HUDEP-2 (cell line): ENCODE results near the gene PLCXD1.

Experiments
- DNase-seq, 76 experiments: peaks; one replicate each; lab custom pipeline; 2025; ENCODE audit not compliant: unreplicated experiment in 76 of 76; lab: John Stamatoyannopoulos, UW

Gene PLCXD1

GRCh38 chrX:332916-333610, 51.9 kb downstream of the PLCXD1 start:
- DNase-seq: no peak

- DNase-seq: no peak
These were observed 52.6 kb downstream of the PLCXD1 start for GRCh38 chrX:333611-334311.

GRCh38 chrX:334331-334891, 53.2 kb downstream of the PLCXD1 start:
- DNase-seq: no peak

- no peak for DNase-seq
These were observed 54.0 kb downstream of the PLCXD1 start for GRCh38 chrX:334971-335757.

GRCh38 chrX:335758-336155, 54.6 kb downstream of the PLCXD1 start:
- DNase-seq: no peak

- no peak for DNase-seq
These were observed 55.0 kb downstream of the PLCXD1 start for GRCh38 chrX:336227-336626.

GRCh38 chrX:337331-337831, 56.2 kb downstream of the PLCXD1 start:
- no peak for DNase-seq

GRCh38 chrX:338281-338835, 57.2 kb downstream of the PLCXD1 start:
- DNase-seq: no peak

- DNase-seq: no peak
These were observed 57.7 kb downstream of the PLCXD1 start for GRCh38 chrX:338836-339400.

- no peak for DNase-seq
These were observed 58.9 kb downstream of the PLCXD1 start for GRCh38 chrX:340121-340520.

GRCh38 chrX:340641-341423, 59.7 kb downstream of the PLCXD1 start:
- DNase-seq: no peak

GRCh38 chrX:341541-342101, 60.4 kb downstream of the PLCXD1 start:
- DNase-seq: no peak

GRCh38 chrX:344371-344901, 63.3 kb downstream of the PLCXD1 start:
- no peak for DNase-seq

- DNase-seq: no peak
These were observed 64.1 kb downstream of the PLCXD1 start for GRCh38 chrX:345020-345925.

GRCh38 chrX:346034-346813, 65.0 kb downstream of the PLCXD1 start:
- DNase-seq: no peak

GRCh38 chrX:347351-348117, 66.4 kb downstream of the PLCXD1 start:
- no peak for DNase-seq
